GM21367 (cell line): ENCODE results near the gene ARAP1.

Experiments
- ATAC-seq: cut with Tn5 transposase; IDR thresholded peaks from one replicate; pipeline ENCODE4 v1.9.1; 2021; ENCODE audit not compliant: unreplicated experiment

The ARAP1 gene

DNA sequence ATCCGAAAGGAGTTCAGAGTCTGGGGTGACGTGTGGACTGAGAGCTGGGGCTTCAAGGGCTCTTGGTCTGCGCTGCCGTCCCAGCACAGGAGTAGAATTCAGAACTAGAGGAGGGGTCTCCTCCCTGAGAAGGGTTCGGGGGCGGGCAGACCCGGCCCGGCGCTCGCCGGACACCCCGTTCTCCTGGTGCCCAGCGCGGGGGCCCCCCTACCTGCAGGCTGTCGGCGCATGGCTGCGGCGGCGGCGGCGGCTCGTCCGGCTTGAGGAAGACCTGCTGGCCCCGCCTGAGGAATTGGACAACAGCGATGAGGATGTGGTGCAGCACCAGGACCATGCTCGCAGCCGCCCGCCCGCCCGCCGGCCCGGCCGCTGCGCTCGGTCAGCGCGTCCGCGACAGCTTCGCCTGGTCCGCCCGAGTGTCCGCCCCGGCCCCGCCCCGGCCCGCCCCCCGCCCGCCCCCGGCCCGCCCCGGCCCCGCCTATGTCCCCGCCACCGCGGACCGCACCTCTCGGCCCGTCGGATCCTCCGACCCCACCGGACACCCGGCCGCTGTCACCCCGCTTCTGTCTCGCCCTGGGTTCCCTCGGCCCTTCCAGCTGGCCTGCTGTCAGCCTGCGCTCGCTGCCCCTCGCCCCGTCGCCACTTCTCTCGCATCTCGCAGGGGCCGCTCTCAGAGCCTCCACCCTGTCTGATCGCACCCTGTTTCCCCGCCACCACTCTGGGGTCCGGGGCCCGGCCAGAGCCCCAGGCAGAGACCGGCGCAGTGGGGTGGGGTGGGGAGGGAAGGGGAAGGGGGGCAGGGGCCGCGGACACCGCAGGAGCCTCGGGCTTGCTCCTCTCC, 109.9 kb downstream of the ARAP1 start:
- no peak for ATAC-seq

DNA sequence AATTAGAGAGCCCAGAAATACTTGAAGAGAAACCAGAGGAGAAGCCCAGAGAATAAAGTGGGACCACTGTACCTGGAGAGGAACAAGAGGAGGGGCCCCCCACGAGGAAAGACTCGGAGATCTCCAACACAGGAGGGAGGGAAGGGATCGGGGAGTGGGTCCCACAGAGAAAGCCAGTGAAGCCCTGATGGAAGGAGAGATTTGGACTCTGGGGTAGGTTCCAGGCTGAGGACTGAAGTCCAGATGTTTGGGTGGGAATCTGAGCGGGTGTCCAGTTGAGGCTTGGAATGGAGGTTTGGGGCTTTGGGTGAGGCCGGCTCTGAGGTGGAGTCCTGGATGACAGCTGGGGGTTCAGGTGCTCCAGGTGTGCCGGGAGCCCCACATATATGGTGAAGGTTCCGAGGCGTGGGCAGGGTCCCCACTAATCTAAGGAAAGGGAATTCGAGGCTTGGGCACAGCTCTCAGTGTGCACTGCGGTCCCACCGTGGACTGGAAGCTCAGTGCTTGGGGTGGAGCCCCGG, 110.6 kb downstream of the ARAP1 start:
- no peak for ATAC-seq

DNA sequence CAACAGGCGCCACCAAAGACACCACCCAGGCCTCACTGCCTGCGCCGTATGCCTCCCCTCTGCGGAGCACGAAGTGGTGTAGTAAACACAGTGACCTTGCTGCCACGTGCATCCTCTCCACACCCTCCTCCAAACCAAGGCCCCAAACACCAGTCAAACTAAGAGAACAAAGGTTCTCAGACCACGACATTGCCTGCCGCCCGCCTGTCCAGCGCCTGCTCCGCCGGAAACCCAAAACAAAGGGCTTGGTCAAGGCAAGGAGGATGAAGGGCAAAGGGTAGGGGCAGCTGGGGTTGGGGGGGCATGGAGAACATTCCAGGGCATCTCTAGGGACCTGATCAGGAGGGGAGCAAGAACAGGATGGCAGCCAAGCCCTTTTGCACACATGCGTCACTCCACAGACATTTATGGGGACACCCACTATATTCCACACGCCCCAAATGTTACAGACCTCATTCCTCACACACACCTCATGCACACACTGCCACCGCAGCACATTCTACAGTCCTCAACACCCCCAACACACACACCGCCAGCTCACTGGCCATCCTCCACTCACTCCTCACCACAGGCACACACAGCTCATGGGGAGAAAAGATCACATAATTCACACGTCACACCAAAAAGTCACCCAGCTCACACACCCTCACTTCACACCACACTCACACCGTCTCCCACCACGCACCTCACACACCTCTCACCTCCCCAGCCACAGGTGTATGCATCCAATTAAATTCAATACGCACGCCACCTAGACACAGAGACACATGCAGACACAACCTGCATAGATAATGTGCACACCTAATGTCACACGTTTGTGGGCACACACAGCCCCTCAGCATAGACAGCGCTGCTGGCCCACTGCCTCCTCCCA, 112.5 kb downstream of the ARAP1 start:
- no peak for ATAC-seq

DNA sequence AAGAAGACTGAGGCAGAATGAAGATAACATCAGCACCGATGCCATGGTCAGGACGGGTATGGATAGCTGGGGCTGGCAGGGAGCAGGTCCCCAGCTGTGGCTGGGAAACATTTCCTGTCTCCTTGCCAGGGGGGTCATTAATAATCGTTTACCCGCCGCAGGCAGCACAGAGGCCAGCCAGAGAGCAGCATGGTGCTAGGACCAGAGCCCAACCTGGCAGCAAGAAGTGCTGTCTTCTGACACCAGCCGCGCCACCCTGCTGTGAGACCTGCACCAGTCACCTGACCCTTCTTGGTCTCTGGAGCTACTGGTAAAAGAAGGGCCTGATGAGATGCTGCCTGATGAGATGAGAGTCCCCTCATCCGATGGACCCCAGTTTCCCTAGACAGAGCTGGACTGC, 114.3 kb downstream of the ARAP1 start:
- no peak for ATAC-seq

DNA sequence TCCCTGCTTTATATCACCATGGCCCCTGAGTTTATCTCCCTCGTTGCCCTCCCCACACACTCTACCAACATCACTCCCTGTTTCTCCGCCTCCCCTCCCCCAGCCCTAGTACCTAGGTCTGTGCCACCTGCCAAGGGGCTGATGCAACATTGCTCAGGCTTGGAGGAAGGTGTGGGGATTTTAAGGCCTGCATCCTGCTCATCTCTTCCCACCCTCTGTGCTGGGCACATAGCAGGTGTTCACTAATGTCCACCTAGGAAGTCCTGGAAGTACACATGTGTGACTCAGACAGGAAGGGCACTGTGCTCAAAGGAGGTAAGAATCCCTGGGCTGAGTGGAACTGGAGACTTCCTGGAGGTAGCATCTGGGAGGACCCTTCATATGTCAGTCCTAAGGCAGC, 115.0 kb downstream of the ARAP1 start:
- ATAC-seq: no peak

DNA sequence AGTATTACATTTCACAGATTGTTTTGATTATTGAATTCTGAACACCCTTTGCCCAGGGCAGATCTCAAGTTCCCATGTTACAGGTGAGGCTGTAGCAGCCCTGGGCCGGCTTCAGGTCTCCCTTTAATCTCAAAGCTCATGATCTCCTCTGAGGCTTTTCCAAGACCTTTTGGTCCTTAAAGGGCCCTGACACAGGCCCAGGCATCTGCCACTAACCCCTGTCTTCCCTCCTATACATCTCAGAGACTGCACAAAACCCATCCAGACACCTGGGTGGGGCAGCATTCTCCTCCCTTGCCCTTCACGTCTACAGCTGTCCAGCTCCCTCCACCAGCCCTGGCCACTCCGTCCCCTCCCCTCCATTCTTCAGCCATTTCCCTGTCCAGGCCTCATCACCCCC, 115.8 kb downstream of the ARAP1 start:
- ATAC-seq: no peak

DNA sequence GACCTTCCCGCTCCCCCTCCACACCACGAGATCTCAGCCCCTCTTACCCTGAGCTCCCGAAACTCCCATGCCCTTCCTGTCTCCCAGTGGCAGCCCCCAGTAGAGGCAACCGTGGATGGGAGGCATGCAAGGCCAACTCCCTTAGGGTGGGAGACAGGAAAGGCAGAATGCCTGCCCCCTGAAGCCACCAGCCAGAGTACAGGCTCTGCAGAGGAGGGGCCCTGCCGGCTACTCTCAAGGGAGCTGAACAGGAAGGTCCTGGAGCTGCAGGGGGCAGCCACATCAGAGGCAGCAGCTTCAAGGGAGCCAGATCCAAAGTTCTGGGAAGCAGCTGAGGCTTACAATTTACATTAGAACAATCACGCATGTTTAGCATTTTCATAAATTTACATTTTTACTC, 116.3 kb downstream of the ARAP1 start:
- no peak for ATAC-seq

DNA sequence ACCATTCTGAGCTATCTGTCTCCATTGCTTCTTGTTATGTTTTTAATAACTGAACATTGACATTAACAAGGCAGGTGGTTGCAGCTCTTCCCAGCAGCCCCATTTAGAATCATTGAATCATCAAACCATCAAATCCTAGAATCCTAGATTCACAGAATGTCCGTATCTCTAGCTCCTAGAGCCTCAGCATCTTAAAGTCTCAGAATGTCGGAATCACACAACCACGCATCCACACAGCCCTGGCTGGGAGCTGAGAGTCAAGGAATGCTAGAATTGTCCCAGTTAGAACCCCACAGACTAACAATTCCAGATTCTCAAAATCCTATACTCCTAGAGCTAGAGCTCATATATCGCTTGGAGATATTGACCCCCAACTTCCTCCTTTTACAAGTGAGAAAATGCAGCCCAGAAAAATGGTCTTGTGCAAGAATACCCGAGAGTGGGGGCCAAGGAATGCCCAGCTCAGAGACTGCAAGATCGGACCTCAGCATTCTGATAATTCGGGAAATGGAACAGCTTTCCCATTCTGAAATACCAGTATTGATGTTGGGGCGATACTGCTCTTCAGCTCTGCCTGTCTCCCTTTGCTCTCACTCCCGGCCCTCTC, 116.8 kb downstream of the ARAP1 start:
- no peak for ATAC-seq
